HUES64 (cell line): ENCODE results near the gene SCGB3A2.

ENCODE experiments used
- H3K27ac ChIP-seq: 2 replicates; pipeline ENCODE4 v1.7.0; 2013; ENCODE audit warnings: low read depth, low read length, inconsistent platforms
- H3K27me3 ChIP-seq: 2 replicates; pipeline ENCODE4 v1.6.1; 2013; ENCODE audit warnings: mild to moderate bottlenecking, low read length; ENCODE audit not compliant: insufficient read depth
- H3K36me3 ChIP-seq: 2 replicates; pipeline ENCODE4 v1.6.1; 2013; ENCODE audit warnings: mild to moderate bottlenecking, low read length; ENCODE audit not compliant: insufficient read depth
- H3K4me1 ChIP-seq: 2 replicates; pipeline ENCODE4 v1.6.1; 2013; ENCODE audit warnings: mild to moderate bottlenecking, low read length, moderate library complexity; ENCODE audit not compliant: insufficient read depth
- H3K4me3 ChIP-seq: 2 replicates; pipeline ENCODE4 v1.5.1; 2013; ENCODE audit warnings: mild to moderate bottlenecking, low read length, moderate library complexity
- H3K9ac ChIP-seq: 2 replicates; pipeline ENCODE4 v1.6.1; 2013; ENCODE audit warnings: mild to moderate bottlenecking, low read depth, low read length
- H3K9me3 ChIP-seq: 2 replicates; pipeline ENCODE4 v1.6.1; 2013; ENCODE audit warnings: low read depth, low read length; ENCODE audit not compliant: insufficient read depth
- WGBS: fragments of 150-250, 120-280 bp; methylation state at CpG from one replicate; pipeline ENCODE4 v1.1.7; 2013; ENCODE audit warnings: missing lambda C conversion rate; 5-methylcytosine and 5-hydroxymethylcytosine counted together

Gene SCGB3A2

GRCh38 chr5:147906326-147907095 lies 28.0 kb downstream of the SCGB3A2 start, which contains the start of gene C5orf46:
Gene C5orf46, minus strand, starts transcription at chr5:147906538. Its CDS starts 37 bp downstream, at chr5:147906501.
- Histone ChIP-seq H3K27me3 (no peaks in the 10 kb centered on the region), H3K9me3 (no peaks in the 10 kb centered on the region), H3K4me1 (peaks cover 4% of the 10 kb centered on the region; the same call in 1 of the 2 replicates), H3K36me3 (no peaks in the 10 kb centered on the region), H3K9ac (no peak within 1 kb of the TSS), H3K27ac (no peak within 1 kb of the TSS), H3K4me3 (no peak within 1 kb of the TSS)
- 91% methylated on average over 8 of the region's 8 CpGs for WGBS

DNA sequence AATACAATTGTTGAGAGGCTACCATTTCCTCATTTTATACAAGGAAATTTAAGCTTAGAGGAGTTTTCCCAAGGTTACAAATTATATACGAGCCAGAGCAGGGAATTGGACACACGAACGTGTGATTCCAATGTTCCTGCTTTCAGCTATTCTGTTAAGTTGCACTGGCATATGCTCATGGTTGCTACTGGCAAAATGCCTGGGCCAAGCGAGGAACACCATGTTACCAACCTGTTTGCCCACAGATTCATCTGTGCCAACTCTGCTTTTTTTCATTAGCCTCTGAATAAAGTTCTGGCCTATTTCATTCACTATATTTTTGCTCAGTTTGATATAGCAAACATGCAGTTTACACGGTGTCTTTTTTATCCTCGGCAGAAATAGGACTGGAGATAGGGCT lies 32.9 kb downstream of the SCGB3A2 start:
- no peaks in the 10 kb centered on the region; the same call in 1 of the 2 replicates for H3K9me3 ChIP-seq
- H3K9ac ChIP-seq: no peak overlapping the region
- WGBS: 76% methylated on average over 6 of the region's 6 CpGs
- H3K4me3 ChIP-seq: no peak overlapping the region
- no peaks in the 10 kb centered on the region for H3K27me3 ChIP-seq
- no peaks in the 10 kb centered on the region for H3K4me1 ChIP-seq
- H3K36me3 ChIP-seq: no peaks in the 10 kb centered on the region
- H3K27ac ChIP-seq: no peak overlapping the region

DNA sequence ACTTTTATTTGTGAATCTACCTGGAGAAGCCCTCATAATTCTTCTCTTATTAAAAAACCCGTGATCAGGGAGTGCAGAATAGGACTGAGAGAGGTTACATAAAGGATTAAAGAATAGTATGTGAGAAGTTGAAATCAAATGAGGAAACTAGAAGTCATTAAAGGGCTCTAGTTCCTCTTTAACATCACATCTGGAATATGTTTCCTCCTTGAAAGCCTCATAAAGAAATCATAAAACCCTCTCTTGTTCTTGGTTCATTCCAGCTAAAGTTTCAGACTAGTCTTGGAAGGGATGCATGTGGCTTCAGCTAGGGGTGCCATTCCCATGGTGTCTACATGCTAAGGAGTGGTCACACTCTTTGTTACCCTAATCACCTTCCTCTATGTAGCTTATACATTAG lies 33.5 kb downstream of the SCGB3A2 start:
- H3K27ac ChIP-seq: no peak overlapping the region
- WGBS: 100% methylated on average over 1 of the region's 1 CpG
- no peaks in the 10 kb centered on the region; the same call in 1 of the 2 replicates for H3K9me3 ChIP-seq
- no peaks in the 10 kb centered on the region for H3K4me1 ChIP-seq
- H3K4me3 ChIP-seq: no peak overlapping the region
- H3K27me3 ChIP-seq: no peaks in the 10 kb centered on the region
- H3K36me3 ChIP-seq: no peaks in the 10 kb centered on the region
- H3K9ac ChIP-seq: no peak overlapping the region

DNA sequence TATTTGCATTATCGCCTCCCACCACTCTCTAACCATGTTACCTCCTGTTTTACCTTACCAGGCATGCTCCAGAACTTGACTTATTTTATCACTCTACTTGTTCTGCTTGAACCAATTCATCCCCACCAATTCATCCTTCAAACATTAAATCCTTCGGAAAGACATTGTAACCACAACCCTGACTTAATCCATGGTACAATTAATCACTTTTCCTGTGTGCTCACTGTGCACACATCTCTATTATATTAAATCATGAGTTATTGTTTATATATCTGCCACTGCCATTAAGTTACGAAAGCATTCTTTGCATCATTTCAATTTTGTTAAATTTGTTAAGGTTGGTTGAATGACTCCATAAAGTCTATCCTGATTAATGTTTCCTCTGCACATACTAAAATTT lies 35.3 kb downstream of the SCGB3A2 start:
- no peak overlapping the region for H3K4me3 ChIP-seq
- WGBS: 76% methylated on average over 2 of the region's 3 CpGs
- no peak overlapping the region for H3K9ac ChIP-seq
- no peak overlapping the region for H3K27ac ChIP-seq
- H3K9me3 ChIP-seq: no peaks in the 10 kb centered on the region; the same call in 1 of the 2 replicates
- no peaks in the 10 kb centered on the region for H3K36me3 ChIP-seq
- no peaks in the 10 kb centered on the region for H3K27me3 ChIP-seq
- no peaks in the 10 kb centered on the region for H3K4me1 ChIP-seq

DNA sequence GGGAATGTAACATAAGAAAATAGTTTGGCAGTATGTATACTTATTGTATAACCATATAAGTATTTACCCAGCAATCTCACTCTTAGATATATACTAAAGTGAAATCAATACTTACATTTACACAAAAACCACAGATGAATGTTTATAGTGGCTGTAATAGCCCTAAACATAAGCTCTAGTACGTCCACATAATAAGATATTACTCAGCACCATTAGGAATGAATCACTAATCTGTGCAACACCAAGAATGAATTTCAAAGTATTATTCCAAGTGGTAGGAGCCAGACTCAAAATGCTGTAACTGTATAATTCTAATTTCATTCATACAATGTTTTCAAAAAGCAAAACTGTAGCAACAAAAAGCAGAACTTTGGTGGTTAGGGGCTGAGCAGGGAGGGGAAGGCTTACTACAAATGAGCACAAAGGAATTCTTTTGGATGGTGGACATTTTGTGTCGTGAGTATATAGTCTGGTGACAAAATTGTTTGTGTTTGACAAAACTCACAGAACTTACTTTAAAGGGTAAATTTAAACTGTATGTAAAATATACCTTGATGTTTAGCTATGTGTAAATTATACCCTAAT lies 39.7 kb downstream of the SCGB3A2 start:
- Histone ChIP-seq H3K4me3 (no peak overlapping the region), H3K9me3 (no peaks in the 10 kb centered on the region; the same call in 1 of the 2 replicates), H3K4me1 (0 out of 2 replicates have a peak, but pooled peaks cover 3% of the 10 kb centered on the region), H3K27me3 (no peaks in the 10 kb centered on the region), H3K36me3 (no peaks in the 10 kb centered on the region), H3K9ac (no peak overlapping the region), H3K27ac (no peak overlapping the region)
- 50% methylated on average over 2 of the region's 2 CpGs for WGBS

DNA sequence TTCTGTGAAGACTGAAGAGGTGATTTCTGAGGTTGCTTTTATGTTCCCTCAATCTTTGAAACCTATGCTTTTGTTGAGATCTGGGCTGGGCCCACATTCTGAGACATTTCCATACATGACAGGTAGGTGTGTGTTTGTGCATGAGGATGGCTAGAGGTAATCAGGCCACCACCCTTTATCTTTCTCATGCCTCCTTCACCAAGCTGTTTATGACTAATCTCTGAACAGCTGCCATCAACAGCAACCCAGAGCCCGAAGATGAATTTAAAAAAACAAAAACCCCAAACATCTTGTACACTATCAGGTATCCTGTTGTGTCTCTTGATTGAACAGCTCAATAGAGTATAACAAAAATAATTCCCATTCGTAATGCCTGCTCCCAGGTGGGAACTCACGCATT lies 40.4 kb downstream of the SCGB3A2 start:
- Histone ChIP-seq H3K4me3 (no peak overlapping the region), H3K9me3 (no peaks in the 10 kb centered on the region; the same call in 1 of the 2 replicates), H3K27ac (no peak overlapping the region), H3K4me1 (0 out of 2 replicates have a peak, but pooled peaks cover 3% of the 10 kb centered on the region), H3K36me3 (no peaks in the 10 kb centered on the region), H3K9ac (no peak overlapping the region), H3K27me3 (no peaks in the 10 kb centered on the region)
- WGBS: 72% methylated on average over 3 of the region's 3 CpGs

GRCh38 chr5:147920420-147921030 lies 42.0 kb downstream of the SCGB3A2 start:
- no peaks in the 10 kb centered on the region; the same call in 1 of the 2 replicates for H3K9me3 ChIP-seq
- H3K4me3 ChIP-seq: no peak overlapping the region
- 91% methylated on average over 4 of the region's 4 CpGs for WGBS
- H3K36me3 ChIP-seq: no peaks in the 10 kb centered on the region
- peaks cover 10% of the 10 kb centered on the region; the same call in 1 of the 2 replicates for H3K4me1 ChIP-seq
- H3K27me3 ChIP-seq: no peaks in the 10 kb centered on the region
- no peak overlapping the region for H3K27ac ChIP-seq
- H3K9ac ChIP-seq: no peak overlapping the region

GRCh38 chr5:147921136-147921535 lies 42.6 kb downstream of the SCGB3A2 start:
- Histone ChIP-seq H3K4me3 (no peak overlapping the region), H3K9me3 (no peaks in the 10 kb centered on the region), H3K27ac (no peak overlapping the region), H3K4me1 (peaks cover 10% of the 10 kb centered on the region; the same call in 1 of the 2 replicates), H3K36me3 (no peaks in the 10 kb centered on the region), H3K9ac (no peak overlapping the region), H3K27me3 (no peaks in the 10 kb centered on the region)
- 96% methylated on average over 2 of the region's 2 CpGs for WGBS

GRCh38 chr5:147925020-147925419 lies 46.5 kb downstream of the SCGB3A2 start:
- Histone ChIP-seq H3K36me3 (no peaks in the 10 kb centered on the region), H3K9ac (no peak overlapping the region), H3K27me3 (no peaks in the 10 kb centered on the region), H3K4me1 (peaks cover 7% of the 10 kb centered on the region; the same call in 1 of the 2 replicates), H3K4me3 (no peak overlapping the region), H3K27ac (no peak overlapping the region), H3K9me3 (no peaks in the 10 kb centered on the region)
- WGBS: 71% methylated on average over 3 of the region's 4 CpGs

- Histone ChIP-seq H3K4me1 (peaks cover 6% of the 10 kb centered on the region; the same call in 1 of the 2 replicates), H3K9me3 (no peaks in the 10 kb centered on the region), H3K9ac (no peak overlapping the region), H3K4me3 (no peak overlapping the region), H3K36me3 (no peaks in the 10 kb centered on the region), H3K27me3 (no peaks in the 10 kb centered on the region), H3K27ac (no peak overlapping the region)
- 93% methylated on average over 3 of the region's 3 CpGs for WGBS
Measured at GRCh38 chr5:147927901-147928300, 49.4 kb downstream of the SCGB3A2 start.

- Histone ChIP-seq H3K9ac (no peak overlapping the region), H3K4me1 (no peaks in the 10 kb centered on the region), H3K36me3 (no peaks in the 10 kb centered on the region), H3K4me3 (no peak overlapping the region), H3K27me3 (no peaks in the 10 kb centered on the region), H3K27ac (no peak overlapping the region), H3K9me3 (no peaks in the 10 kb centered on the region)
- 66% methylated on average over 2 of the region's 2 CpGs for WGBS
Measured at GRCh38 chr5:147930769-147931168, 52.3 kb downstream of the SCGB3A2 start.
